OCI-LY3 (cell line): ENCODE results near the gene ZC3H15.

Experiments used
- EZH2phosphoT487 ChIP-seq: fragments of 200-600 bp; shearing (Covaris generic); IDR thresholded peaks from 2 replicates; pipeline ENCODE4 v1.6.1; 2018; ENCODE audit warnings: antibody characterized with exemption, mixed run types, low read depth
- TF ChIP-seq, protein P1 (sequence below): fragments of 200-600, 300-600 bp; sonication (generic); IDR thresholded peaks from 2 replicates; pipeline ENCODE4 v1.5.1; 2014; ENCODE audit warnings: antibody characterized with exemption, low read length, low read depth

DNA sequence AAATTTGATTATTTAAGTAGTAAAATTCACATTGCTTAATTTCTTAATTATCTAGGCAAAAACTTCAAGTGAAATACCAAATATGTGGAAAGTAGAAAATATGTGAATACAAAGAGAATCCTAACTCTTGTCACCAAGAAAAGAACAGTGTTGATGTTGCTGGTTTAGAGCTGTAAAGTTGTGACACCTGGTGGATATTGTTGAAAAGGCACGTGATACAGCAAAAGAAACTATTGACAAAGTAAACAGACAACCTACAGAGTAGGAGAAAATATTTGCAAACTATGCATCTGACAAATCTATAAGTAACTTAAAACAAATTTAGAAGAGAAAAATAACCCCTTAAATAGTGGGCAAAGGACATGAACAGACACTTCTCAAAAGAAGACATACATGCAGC, 25.6 kb upstream of the ZC3H15 start:
- TF ChIP-seq, protein P1, sequence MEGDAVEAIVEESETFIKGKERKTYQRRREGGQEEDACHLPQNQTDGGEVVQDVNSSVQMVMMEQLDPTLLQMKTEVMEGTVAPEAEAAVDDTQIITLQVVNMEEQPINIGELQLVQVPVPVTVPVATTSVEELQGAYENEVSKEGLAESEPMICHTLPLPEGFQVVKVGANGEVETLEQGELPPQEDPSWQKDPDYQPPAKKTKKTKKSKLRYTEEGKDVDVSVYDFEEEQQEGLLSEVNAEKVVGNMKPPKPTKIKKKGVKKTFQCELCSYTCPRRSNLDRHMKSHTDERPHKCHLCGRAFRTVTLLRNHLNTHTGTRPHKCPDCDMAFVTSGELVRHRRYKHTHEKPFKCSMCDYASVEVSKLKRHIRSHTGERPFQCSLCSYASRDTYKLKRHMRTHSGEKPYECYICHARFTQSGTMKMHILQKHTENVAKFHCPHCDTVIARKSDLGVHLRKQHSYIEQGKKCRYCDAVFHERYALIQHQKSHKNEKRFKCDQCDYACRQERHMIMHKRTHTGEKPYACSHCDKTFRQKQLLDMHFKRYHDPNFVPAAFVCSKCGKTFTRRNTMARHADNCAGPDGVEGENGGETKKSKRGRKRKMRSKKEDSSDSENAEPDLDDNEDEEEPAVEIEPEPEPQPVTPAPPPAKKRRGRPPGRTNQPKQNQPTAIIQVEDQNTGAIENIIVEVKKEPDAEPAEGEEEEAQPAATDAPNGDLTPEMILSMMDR: peak; percentile 53
- TF ChIP-seq EZH2phosphoT487: no peak
